ENCODE data around the gene SIMC1.
A peak's percentile ranks its signal among the peaks of the same experiment; 100 is the strongest.

The SIMC1 gene

GRCh38 chr5:176388444-176389134 lies 150.4 kb downstream of the SIMC1 start, which contains the start of the genes HIGD2A and NOP16:
Gene HIGD2A, plus strand, starts transcription at chr5:176388751. Its CDS starts 69 bp downstream, at chr5:176388820.
Gene NOP16, minus strand, starts transcription at chr5:176388598. Its CDS starts 59 bp downstream, at chr5:176388539.
- peak within 1 kb of the TSS; percentile 96 for H3K4me3 Mint-ChIP-seq
- peaks cover 14% of the 10 kb centered on the region for H3K36me3 Mint-ChIP-seq
- peak; percentile 83 for ATAC-seq (ENCODE audit: low read depth)
- no peaks in the 10 kb centered on the region for H3K9me3 Mint-ChIP-seq
- H3K27ac Mint-ChIP-seq = peak within 1 kb of the TSS; percentile 96
- peak; percentile 94 to 97 for DNase-seq (ENCODE audit: low spot score in 2 of 2)
- peaks cover 13% of the 10 kb centered on the region for H3K4me1 Mint-ChIP-seq
- no peaks in the 10 kb centered on the region for H3K27me3 Mint-ChIP-seq

GRCh38 chr5:176389135-176390123 lies 151.2 kb downstream of the SIMC1 start:
- ATAC-seq (ENCODE audit: low read depth) = peak; percentile 37
- Mint-ChIP-seq H3K27me3 (no peaks in the 10 kb centered on the region), H3K9me3 (no peaks in the 10 kb centered on the region), H3K36me3 (peaks cover 11% of the 10 kb centered on the region), H3K4me3 (peak overlapping the region; percentile 96), H3K4me1 (peaks cover 13% of the 10 kb centered on the region), H3K27ac (peak overlapping the region; percentile 96)
- DNase-seq (ENCODE audit: low spot score in 2 of 2) = no peak

GRCh38 chr5:176391479-176391878 lies 153.3 kb downstream of the SIMC1 start:
- Mint-ChIP-seq H3K27me3 (no peaks in the 10 kb centered on the region), H3K4me1 (peaks cover 11% of the 10 kb centered on the region), H3K27ac (no peak overlapping the region), H3K4me3 (no peak overlapping the region), H3K36me3 (peaks cover 9% of the 10 kb centered on the region), H3K9me3 (no peaks in the 10 kb centered on the region)
- ATAC-seq (ENCODE audit: low read depth) (no peak), DNase-seq (ENCODE audit: low spot score in 2 of 2) (no peak)

- Mint-ChIP-seq H3K36me3 (peaks cover 14% of the 10 kb centered on the region), H3K27ac (no peak overlapping the region), H3K4me1 (peaks cover 10% of the 10 kb centered on the region), H3K9me3 (no peaks in the 10 kb centered on the region), H3K4me3 (no peak overlapping the region), H3K27me3 (no peaks in the 10 kb centered on the region)
- DNase-seq (ENCODE audit: low spot score in 2 of 2) (no peak), ATAC-seq (ENCODE audit: low read depth) (no peak)
Measured at GRCh38 chr5:176391999-176392398, 153.8 kb downstream of the SIMC1 start.

GRCh38 chr5:176392526-176392925 lies 154.3 kb downstream of the SIMC1 start:
- Mint-ChIP-seq H3K27ac (no peak overlapping the region), H3K27me3 (no peaks in the 10 kb centered on the region), H3K9me3 (no peaks in the 10 kb centered on the region), H3K4me1 (peaks cover 8% of the 10 kb centered on the region), H3K36me3 (peaks cover 15% of the 10 kb centered on the region), H3K4me3 (no peak overlapping the region)
- no peak for DNase-seq (ENCODE audit: low spot score in 2 of 2)
- no peak for ATAC-seq (ENCODE audit: low read depth)

DNA sequence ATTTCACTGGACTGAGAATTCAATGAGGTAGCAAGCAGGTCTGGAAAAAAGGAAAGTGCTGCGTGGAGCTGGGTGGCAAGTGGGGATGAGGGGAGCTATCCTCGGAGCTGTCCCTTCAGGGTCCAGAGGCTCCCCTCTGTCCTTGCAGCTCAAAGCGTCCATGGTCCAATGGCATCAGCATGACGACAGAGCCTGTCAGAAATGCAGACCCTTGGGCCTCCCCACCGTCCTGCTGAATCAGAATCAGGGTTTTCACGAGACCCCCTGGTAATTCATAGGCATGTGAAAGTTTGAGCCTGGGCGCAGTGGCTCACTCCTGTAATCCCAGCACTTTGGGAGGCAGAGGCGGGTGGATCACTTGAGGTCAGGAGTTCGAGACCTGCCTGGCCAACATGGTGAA lies 155.9 kb downstream of the SIMC1 start:
- H3K36me3 Mint-ChIP-seq = peaks cover 17% of the 10 kb centered on the region
- H3K27ac Mint-ChIP-seq = no peak overlapping the region
- H3K27me3 Mint-ChIP-seq = no peaks in the 10 kb centered on the region
- no peak overlapping the region for H3K4me3 Mint-ChIP-seq
- H3K4me1 Mint-ChIP-seq = peaks cover 3% of the 10 kb centered on the region
- H3K9me3 Mint-ChIP-seq = no peaks in the 10 kb centered on the region
- ATAC-seq (ENCODE audit: low read depth) (no peak), DNase-seq (ENCODE audit: low spot score in 2 of 2) (no peak)

DNA sequence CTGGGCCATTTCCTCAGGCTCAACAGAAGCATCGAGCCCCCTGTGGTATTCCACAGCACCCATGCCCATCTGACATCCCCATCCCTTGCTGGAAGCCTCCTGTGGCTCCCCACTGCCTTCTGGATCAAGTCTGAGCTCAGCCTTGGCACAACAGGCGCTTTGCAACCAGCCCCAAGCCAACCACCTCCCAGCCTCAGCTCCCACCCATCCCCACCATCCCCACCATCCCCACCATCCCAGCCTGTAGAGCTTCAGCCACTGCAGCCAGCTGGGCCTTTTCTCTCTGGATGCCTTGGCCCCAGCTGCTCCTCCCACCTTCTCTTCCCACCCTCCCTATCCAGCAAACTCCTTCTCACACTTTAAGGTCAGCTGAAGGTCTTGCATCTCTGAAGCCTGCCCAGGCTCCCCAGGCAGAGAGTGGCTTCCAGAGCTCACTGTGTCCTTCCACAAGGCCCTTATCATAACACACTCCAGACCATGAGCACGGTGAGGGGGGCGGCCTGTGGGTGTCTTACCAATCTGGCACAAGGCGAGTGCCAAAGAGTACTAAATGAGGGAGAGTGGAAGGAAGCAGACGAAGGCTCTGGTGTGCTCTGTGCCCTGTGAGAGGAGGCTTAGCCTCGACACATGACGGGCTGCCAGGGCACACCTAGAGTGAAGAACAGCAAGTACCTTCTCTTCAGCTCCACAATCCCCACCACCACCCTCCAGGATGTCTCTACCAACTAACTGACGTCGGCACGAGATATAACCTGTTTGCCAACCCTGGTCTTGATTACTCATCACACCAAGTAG lies 156.9 kb downstream of the SIMC1 start:
- H3K27me3 Mint-ChIP-seq = no peaks in the 10 kb centered on the region
- peaks cover 3% of the 10 kb centered on the region for H3K4me1 Mint-ChIP-seq
- ATAC-seq (ENCODE audit: low read depth) (no peak), DNase-seq (ENCODE audit: low spot score in 2 of 2) (no peak)
- H3K27ac Mint-ChIP-seq = no peak overlapping the region
- H3K4me3 Mint-ChIP-seq = no peak overlapping the region
- H3K36me3 Mint-ChIP-seq = peaks cover 17% of the 10 kb centered on the region
- no peaks in the 10 kb centered on the region for H3K9me3 Mint-ChIP-seq

Data from memory B cell (primary cell).